Keratinocyte (primary cell): ENCODE data around the gene CLNK.

ENCODE experiments used
- EZH2 ChIP-seq: IDR thresholded peaks from one replicate; pipeline ENCODE4 v1.6.1; 2012; ENCODE audit warnings: inconsistent platforms, mild to moderate bottlenecking, low read length, moderate library complexity
- TF ChIP-seq, protein P1 (sequence below), 3 experiments: IDR thresholded peaks in 1 of 3; conservative IDR thresholded peaks in 1 of 3; optimal IDR thresholded peaks in 1 of 3; 2 replicates in 2 of 3; 3 replicates in 1 of 3; pipeline versions ENCODE3 to v1.5.1; 2011; ENCODE audit warnings: low read length in 3 of 3, mild to moderate bottlenecking in 3 of 3, moderate library complexity in 2 of 3, control low read depth in 1 of 3, inconsistent platforms in 1 of 3; ENCODE audit not compliant: insufficient read depth in 2 of 3; ENCODE audit errors: extremely low read depth in 1 of 3

DNA sequence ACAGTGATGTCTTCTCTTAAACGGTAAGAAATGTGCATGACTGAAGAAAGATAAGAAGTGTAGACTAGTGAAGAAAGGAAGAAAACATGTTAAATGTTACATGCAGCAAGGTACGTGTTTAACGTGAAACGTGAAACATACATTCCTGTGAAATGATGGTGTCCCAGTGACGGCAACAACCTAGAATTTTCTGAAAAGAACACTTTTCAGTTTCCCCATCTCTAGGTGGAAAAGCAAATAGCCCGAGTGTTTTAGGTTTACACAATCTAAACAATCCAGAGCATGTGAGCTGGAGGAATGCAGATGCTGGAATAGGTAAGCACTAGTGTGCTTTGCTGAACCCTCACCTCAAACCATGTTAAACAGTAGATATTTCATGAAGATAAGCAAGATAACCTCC lies 60.7 kb downstream of the CLNK start:
- TF ChIP-seq, protein P1, sequence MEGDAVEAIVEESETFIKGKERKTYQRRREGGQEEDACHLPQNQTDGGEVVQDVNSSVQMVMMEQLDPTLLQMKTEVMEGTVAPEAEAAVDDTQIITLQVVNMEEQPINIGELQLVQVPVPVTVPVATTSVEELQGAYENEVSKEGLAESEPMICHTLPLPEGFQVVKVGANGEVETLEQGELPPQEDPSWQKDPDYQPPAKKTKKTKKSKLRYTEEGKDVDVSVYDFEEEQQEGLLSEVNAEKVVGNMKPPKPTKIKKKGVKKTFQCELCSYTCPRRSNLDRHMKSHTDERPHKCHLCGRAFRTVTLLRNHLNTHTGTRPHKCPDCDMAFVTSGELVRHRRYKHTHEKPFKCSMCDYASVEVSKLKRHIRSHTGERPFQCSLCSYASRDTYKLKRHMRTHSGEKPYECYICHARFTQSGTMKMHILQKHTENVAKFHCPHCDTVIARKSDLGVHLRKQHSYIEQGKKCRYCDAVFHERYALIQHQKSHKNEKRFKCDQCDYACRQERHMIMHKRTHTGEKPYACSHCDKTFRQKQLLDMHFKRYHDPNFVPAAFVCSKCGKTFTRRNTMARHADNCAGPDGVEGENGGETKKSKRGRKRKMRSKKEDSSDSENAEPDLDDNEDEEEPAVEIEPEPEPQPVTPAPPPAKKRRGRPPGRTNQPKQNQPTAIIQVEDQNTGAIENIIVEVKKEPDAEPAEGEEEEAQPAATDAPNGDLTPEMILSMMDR (optimal IDR thresholded peaks at IDR 0.05 in 1 of 3, IDR thresholded peaks at IDR 0.05 in 1 of 3, conservative IDR thresholded peaks at IDR 0.05 in 1 of 3; ENCODE audit: extremely low read depth in 1 of 3, insufficient read depth in 2 of 3, low read length in 3 of 3), result no peak
- TF ChIP-seq EZH2, result no peak
